MM.1S (cell line): ENCODE results near the gene S1PR1.

Source experiments
- DNase-seq: peaks from one replicate; pipeline ENCODE4 v3.0.0-alpha.2; 2015
- H2AFZ ChIP-seq: fragments of 300-600 bp; sonication (generic); 2 replicates; pipeline ENCODE4 v1.6.0; 2016; ENCODE audit warnings: antibody characterized with exemption, low read length
- H3F3A ChIP-seq: fragments of 300-600 bp; sonication (generic); 2 replicates; pipeline ENCODE4 v1.6.1; 2016; ENCODE audit warnings: mild to moderate bottlenecking, antibody characterized with exemption, low read length, moderate library complexity, mixed read lengths; ENCODE audit not compliant: insufficient read depth
- H3K27ac ChIP-seq: fragments of 300-600 bp; sonication (generic); 2 replicates; pipeline ENCODE4 v1.5.1; 2016; ENCODE audit warnings: mild to moderate bottlenecking, low read length
- H3K27me3 ChIP-seq: fragments of 300-600 bp; sonication (generic); replicated peaks from 2 replicates; pipeline ENCODE4 v1.6.0; 2016; ENCODE audit warnings: low read length; ENCODE audit not compliant: insufficient read depth
- H3K36me3 ChIP-seq: fragments of 300-600 bp; sonication (generic); replicated peaks from 2 replicates; pipeline ENCODE4 v1.6.1; 2016; ENCODE audit warnings: mild to moderate bottlenecking, low read length, mixed read lengths; ENCODE audit not compliant: insufficient read depth
- H3K4me1 ChIP-seq: fragments of 300-600 bp; sonication (generic); 2 replicates; pipeline ENCODE4 v1.6.1; 2016; ENCODE audit warnings: low read length, mixed read lengths
- H3K4me2 ChIP-seq: fragments of 300-600 bp; sonication (generic); 2 replicates; pipeline ENCODE4 v1.6.0; 2016; ENCODE audit warnings: low read depth, low read length
- H3K4me3 ChIP-seq: fragments of 300-600 bp; sonication (generic); 2 replicates; pipeline ENCODE4 v1.5.1; 2016; ENCODE audit warnings: low read length, mixed read lengths
- H3K79me2 ChIP-seq: fragments of 300-600 bp; sonication (generic); 2 replicates; pipeline ENCODE4 v1.6.1; 2016; ENCODE audit warnings: mixed run types, low read length, mixed read lengths
- H3K9ac ChIP-seq: fragments of 300-600 bp; sonication (generic); 2 replicates; pipeline ENCODE4 v1.6.1; 2016; ENCODE audit warnings: low read length, mixed read lengths
- H3K9me2 ChIP-seq: fragments of 300-600 bp; sonication (generic); replicated peaks from 2 replicates; pipeline ENCODE4 v1.6.1; 2016; ENCODE audit warnings: mild to moderate bottlenecking, low read length, mixed read lengths; ENCODE audit not compliant: insufficient read depth
- H3K9me3 ChIP-seq: fragments of 300-600 bp; sonication (generic); replicated peaks from 2 replicates; pipeline ENCODE4 v1.6.1; 2016; ENCODE audit warnings: mild to moderate bottlenecking, low read length, mixed read lengths; ENCODE audit not compliant: insufficient read depth
- H4K20me1 ChIP-seq: fragments of 300-600 bp; sonication (generic); 2 replicates; pipeline ENCODE4 v1.6.1; 2016; ENCODE audit warnings: mild to moderate bottlenecking, low read length, moderate library complexity, mixed read lengths; ENCODE audit not compliant: insufficient read depth
- CTCF ChIP-seq: fragments of 300-600 bp; sonication (generic); IDR thresholded peaks from 2 replicates; pipeline ENCODE4 v1.5.1; 2016; ENCODE audit warnings: antibody characterized with exemption, low read length, mixed read lengths
- EZH2 ChIP-seq: fragments of 300-600 bp; sonication (generic); optimal IDR thresholded peaks from 2 replicates; pipeline ENCODE3; 2017; ENCODE audit warnings: low read depth, mild to moderate bottlenecking, antibody characterized with exemption, low read length, mixed read lengths
- EZH2phosphoT487 ChIP-seq: fragments of 300-600 bp; sonication (generic); IDR thresholded peaks from 2 replicates; pipeline ENCODE4 v1.6.1; 2018; ENCODE audit warnings: antibody characterized with exemption, low read length

Gene S1PR1

GRCh38 chr1:101239095-101240040, 2.5 kb downstream of the S1PR1 start:
- no peak for DNase-seq
- Histone ChIP-seq H2AFZ (no peak overlapping the region), H3K27me3 (peaks cover 42% of the 10 kb centered on the region), H3K9ac (no peak overlapping the region), H3K9me2 (no peaks in the 10 kb centered on the region), H3K4me2 (peak overlapping the region; percentile 39; the same call in 1 of the 2 replicates), H3K36me3 (no peaks in the 10 kb centered on the region), H3K79me2 (no peaks in the 10 kb centered on the region), H3F3A (0 out of 2 replicates have a peak, but pooled peaks cover 6% of the 10 kb centered on the region), H3K4me3 (no peak overlapping the region), H3K9me3 (no peaks in the 10 kb centered on the region), H3K27ac (no peak overlapping the region), H3K4me1 (peaks cover 9% of the 10 kb centered on the region), H4K20me1 (no peaks in the 10 kb centered on the region)
- no peak for TF ChIP-seq EZH2phosphoT487
- TF ChIP-seq CTCF: no peak
- no peak for TF ChIP-seq EZH2

GRCh38 chr1:101240041-101240430, 3.2 kb downstream of the S1PR1 start:
- H3K27ac ChIP-seq: no peak overlapping the region
- no peak overlapping the region for H3K4me2 ChIP-seq
- H4K20me1 ChIP-seq: no peaks in the 10 kb centered on the region
- no peaks in the 10 kb centered on the region for H3K36me3 ChIP-seq
- DNase-seq: no peak
- 0 out of 2 replicates have a peak, but pooled peaks cover 6% of the 10 kb centered on the region for H3F3A ChIP-seq
- no peak overlapping the region for H3K4me3 ChIP-seq
- H2AFZ ChIP-seq: no peak overlapping the region
- H3K79me2 ChIP-seq: no peaks in the 10 kb centered on the region
- peaks cover 9% of the 10 kb centered on the region for H3K4me1 ChIP-seq
- H3K9me3 ChIP-seq: no peaks in the 10 kb centered on the region
- TF ChIP-seq CTCF (no peak), EZH2phosphoT487 (no peak), EZH2 (no peak)
- H3K27me3 ChIP-seq: peaks cover 39% of the 10 kb centered on the region
- no peaks in the 10 kb centered on the region for H3K9me2 ChIP-seq
- no peak overlapping the region for H3K9ac ChIP-seq

GRCh38 chr1:101241485-101242225, 4.8 kb downstream of the S1PR1 start:
- Histone ChIP-seq H3K9me2 (no peaks in the 10 kb centered on the region), H3K27me3 (peaks cover 27% of the 10 kb centered on the region; the same call in 1 of the 2 replicates), H4K20me1 (no peaks in the 10 kb centered on the region), H3K27ac (no peak overlapping the region), H3K4me1 (peaks cover 9% of the 10 kb centered on the region), H2AFZ (no peak overlapping the region), H3K4me3 (no peak overlapping the region), H3K9ac (no peak overlapping the region), H3K36me3 (no peaks in the 10 kb centered on the region), H3K79me2 (no peaks in the 10 kb centered on the region), H3F3A (0 out of 2 replicates have a peak, but pooled peaks cover 6% of the 10 kb centered on the region), H3K9me3 (no peaks in the 10 kb centered on the region), H3K4me2 (no peak overlapping the region)
- no peak for TF ChIP-seq EZH2phosphoT487
- no peak for TF ChIP-seq CTCF
- TF ChIP-seq EZH2: no peak
- DNase-seq: peak; percentile 22
